ENCODE data around the gene EXOSC1. TPM values are rescaled to one million over a fixed set of nuclear protein-coding genes. Genes with fewer than 3 reads are reported as not detected.

Gene EXOSC1
- total and polyA plus RNA-seq, 2 of the 13 experiments (the other 11 are each of a cell fraction or from before 2014, with no cell fraction given): 36.3 to 39.9 TPM

DNA sequence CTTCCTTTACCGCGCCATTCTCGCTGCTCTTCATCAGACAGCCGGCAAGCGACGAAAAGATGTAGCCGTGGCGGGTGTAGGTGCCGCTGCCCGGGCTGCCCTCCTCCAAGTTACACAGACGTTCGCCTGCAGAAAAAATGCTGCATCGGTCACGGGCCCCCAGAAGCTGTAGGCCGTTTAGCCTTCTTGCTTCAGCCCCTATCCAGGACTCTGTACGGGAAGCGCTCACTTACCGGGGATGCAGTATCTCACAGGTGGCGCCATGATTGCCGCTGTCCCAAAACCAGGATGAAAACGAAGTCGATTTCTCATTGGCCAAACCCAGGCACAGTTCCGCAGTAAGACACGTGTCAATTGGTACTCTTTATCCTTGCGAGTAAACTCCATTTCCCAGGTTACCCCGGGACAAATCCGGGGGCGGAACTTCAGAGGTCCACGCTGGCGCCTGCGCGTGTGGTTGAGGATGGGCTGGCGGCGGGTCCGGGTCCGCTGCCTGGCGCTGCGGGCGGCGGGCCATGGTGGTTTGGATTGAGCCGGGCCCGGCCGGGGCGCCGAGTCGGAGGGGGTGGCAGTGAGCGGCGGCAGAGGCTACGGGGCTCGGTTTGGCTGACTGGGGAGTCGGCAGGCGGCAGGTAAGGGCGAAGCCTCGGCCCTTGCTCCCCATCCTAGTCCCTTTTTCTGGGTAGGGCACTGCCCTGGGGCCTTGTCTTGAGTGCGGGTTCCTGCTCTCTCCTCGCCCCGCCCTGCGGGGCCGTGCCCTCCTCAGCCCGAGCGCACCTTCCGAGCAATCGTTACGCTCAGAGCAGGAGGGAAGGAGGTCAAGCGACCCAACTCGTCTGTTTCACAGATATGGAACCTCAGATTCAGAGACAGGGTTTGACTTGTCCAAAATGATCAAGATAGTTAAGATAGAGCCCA, at the start of gene EXOSC1, which contains the start of gene ZDHHC16 (continued):
- TF ChIP-seq ARID4A (CRISPR knock-in tag; IDR thresholded peaks at IDR 0.05; ENCODE audit: borderline replicate concordance) (peak; percentile 87), FOXP1 (IDR thresholded peaks at IDR 0.05) (no peak), FOXP1 (CRISPR knock-in tag; IDR thresholded peaks at IDR 0.05) (no peak), CCAR2 (optimal IDR thresholded peaks at IDR 0.05; ENCODE audit: low read depth, low read length) (no peak), ZNF160 (CRISPR knock-in tag; IDR thresholded peaks at IDR 0.05) (peak; percentile 65; the same call in 1 of the 2 replicates), ZFP62 (CRISPR knock-in tag; IDR thresholded peaks at IDR 0.05) (no peak), ZNF430 (CRISPR knock-in tag; IDR thresholded peaks at IDR 0.05) (peak; percentile 80), ELF1 (CRISPR knock-in tag; IDR thresholded peaks at IDR 0.05) (peak; percentile 93), ZNF383 (CRISPR knock-in tag; IDR thresholded peaks at IDR 0.05; ENCODE audit: borderline replicate concordance) (no peak), ZNF335 (CRISPR knock-in tag; IDR thresholded peaks at IDR 0.05) (peak; percentile 84), KDM1A (CRISPR knock-in tag; IDR thresholded peaks at IDR 0.05) (no peak), ATRX (CRISPR knock-in tag; IDR thresholded peaks at IDR 0.05; ENCODE audit: borderline replicate concordance) (no peak), DBP (CRISPR knock-in tag; IDR thresholded peaks at IDR 0.05; ENCODE audit: not compliant biosample characterization) (no peak), MTA1 (CRISPR knock-in tag; IDR thresholded peaks at IDR 0.05; ENCODE audit: borderline replicate concordance) (peak; percentile 26; the same call in 1 of the 2 replicates), ZNF879 (CRISPR knock-in tag; IDR thresholded peaks at IDR 0.05) (no peak), ZNF678 (CRISPR knock-in tag; IDR thresholded peaks at IDR 0.05) (no peak)
- TF ChIP-seq, protein P1, sequence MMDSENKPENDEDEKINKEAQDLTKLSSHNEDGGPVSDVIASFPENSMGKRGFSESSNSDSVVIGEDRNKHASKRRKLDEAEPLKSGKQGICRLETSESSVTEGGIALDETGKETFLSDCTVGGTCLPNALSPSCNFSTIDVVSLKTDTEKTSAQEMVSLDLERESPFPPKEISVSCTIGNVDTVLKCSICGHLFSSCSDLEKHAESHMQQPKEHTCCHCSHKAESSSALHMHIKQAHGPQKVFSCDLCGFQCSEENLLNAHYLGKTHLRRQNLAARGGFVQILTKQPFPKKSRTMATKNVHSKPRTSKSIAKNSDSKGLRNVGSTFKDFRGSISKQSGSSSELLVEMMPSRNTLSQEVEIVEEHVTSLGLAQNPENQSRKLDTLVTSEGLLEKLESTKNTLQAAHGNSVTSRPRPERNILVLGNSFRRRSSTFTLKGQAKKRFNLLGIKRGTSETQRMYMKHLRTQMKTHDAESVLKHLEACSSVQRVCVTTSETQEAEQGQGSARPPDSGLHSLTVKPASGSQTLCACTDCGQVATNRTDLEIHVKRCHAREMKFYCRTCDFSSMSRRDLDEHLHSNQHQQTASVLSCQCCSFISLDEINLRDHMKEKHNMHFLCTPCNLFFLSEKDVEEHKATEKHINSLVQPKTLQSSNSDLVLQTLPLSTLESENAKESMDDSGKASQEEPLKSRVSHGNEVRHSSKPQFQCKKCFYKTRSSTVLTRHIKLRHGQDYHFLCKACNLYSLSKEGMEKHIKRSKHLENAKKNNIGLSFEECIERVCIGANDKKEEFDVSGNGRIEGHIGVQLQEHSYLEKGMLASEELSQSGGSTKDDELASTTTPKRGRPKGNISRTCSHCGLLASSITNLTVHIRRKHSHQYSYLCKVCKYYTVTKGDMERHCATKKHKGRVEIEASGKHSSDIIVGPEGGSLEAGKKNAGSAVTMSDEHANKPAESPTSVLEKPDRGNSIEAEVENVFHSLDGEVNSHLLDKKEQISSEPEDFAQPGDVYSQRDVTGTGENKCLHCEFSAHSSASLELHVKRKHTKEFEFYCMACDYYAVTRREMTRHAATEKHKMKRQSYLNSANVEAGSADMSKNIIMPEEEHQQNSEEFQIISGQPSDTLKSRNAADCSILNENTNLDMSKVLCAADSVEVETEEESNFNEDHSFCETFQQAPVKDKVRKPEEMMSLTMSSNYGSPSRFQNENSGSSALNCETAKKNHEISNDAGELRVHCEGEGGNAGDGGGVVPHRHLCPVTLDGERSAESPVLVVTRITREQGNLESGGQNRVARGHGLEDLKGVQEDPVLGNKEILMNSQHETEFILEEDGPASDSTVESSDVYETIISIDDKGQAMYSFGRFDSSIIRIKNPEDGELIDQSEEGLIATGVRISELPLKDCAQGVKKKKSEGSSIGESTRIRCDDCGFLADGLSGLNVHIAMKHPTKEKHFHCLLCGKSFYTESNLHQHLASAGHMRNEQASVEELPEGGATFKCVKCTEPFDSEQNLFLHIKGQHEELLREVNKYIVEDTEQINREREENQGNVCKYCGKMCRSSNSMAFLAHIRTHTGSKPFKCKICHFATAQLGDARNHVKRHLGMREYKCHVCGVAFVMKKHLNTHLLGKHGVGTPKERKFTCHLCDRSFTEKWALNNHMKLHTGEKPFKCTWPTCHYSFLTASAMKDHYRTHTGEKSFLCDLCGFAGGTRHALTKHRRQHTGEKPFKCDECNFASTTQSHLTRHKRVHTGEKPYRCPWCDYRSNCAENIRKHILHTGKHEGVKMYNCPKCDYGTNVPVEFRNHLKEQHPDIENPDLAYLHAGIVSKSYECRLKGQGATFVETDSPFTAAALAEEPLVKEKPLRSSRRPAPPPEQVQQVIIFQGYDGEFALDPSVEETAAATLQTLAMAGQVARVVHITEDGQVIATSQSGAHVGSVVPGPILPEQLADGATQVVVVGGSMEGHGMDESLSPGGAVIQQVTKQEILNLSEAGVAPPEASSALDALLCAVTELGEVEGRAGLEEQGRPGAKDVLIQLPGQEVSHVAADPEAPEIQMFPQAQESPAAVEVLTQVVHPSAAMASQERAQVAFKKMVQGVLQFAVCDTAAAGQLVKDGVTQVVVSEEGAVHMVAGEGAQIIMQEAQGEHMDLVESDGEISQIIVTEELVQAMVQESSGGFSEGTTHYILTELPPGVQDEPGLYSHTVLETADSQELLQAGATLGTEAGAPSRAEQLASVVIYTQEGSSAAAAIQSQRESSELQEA (CRISPR knock-in tag; IDR thresholded peaks at IDR 0.05; ENCODE audit: not compliant biosample characterization): no peak

Measured in HepG2 (cell line).